Cardiac muscle cell (in vitro differentiated cells and primary cell): Measurements from ENCODE around the gene FOXD1. TPM values are rescaled to one million over a fixed set of nuclear protein-coding genes. Genes with fewer than 3 reads are reported as not detected.
"Not testable (repeated sequence)": the region's sequence is repeated elsewhere in the genome, so short reads cannot be mapped to it uniquely, and the experiment has no call there.

Experiments
- DNase-seq, 2 donors: peaks; one replicate each; pipeline versions ENCODE4 v3.0.0 to v3.0.0-alpha.2; 2010 to 2017; ENCODE audit warnings: low read depth in 1 of 2, low spot score in 1 of 2
- H3K27ac ChIP-seq: fragments of 200-600 bp; sonication (generic); 2 replicates; pipeline ENCODE4 v1.5.1; 2016
- H3K27me3 ChIP-seq: fragments of 200-600 bp; sonication (generic); 2 replicates; pipeline ENCODE4 v1.6.0; 2016; ENCODE audit warnings: control low read depth
- H3K36me3 ChIP-seq: fragments of 200-600 bp; sonication (generic); 2 replicates; pipeline ENCODE4 v1.5.1; 2016; ENCODE audit warnings: control low read depth
- H3K4me1 ChIP-seq: fragments of 200-600 bp; sonication (generic); 2 replicates; pipeline ENCODE4 v1.8.1; 2017; ENCODE audit warnings: low read depth, mild to moderate bottlenecking, mixed run types
- H3K4me3 ChIP-seq: fragments of 200-600 bp; sonication (generic); 2 replicates; pipeline ENCODE4 v1.5.1; 2016; ENCODE audit warnings: mild to moderate bottlenecking
- H3K9me3 ChIP-seq: fragments of 200-600 bp; sonication (generic); 2 replicates; pipeline ENCODE4 v1.5.1; 2017; ENCODE audit warnings: low read depth, mild to moderate bottlenecking, control low read depth
- polyA plus RNA-seq: library from polyadenylated mRNA; unstranded; fragments of >200 nt; fragmentation: Nextera tagmentation; extraction: Ambion mirVana; gene quantifications from 2 replicates; pipeline ENCODE4 v1.2.1, GENCODE V29; 2016
- total RNA-seq: library from RNA; depleted of rRNA; stranded (reverse); fragments of >200 nt; gene quantifications from 2 replicates; pipeline ENCODE4 v1.2.3, GENCODE V29; 2016
- TF ChIP-seq, protein P1 (sequence below): IDR thresholded peaks from 2 replicates; pipeline ENCODE4 v1.5.1; 2012; ENCODE audit warnings: low read depth, mild to moderate bottlenecking, low read length

Gene FOXD1
- total and polyA plus RNA-seq, 2 experiments from 2014 or later: 0.28 TPM; not detected in 1

DNA sequence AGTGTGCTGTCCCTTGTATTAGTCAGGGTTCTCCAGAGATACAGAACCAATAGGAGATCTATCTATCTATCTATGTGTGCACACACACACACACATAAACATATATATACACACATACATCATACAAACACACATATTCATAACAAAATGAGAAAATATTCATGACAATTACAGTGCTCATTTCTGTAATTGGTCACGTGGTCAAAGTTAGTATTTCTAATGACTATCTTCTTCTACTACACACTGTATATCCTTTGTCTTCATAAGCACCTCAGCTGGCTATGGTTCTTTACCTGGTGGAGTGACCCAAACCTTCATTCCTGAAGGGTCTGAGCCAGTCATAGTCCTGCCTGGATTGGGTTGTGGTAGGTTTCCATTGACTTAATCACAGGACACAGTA is 31.9 kb upstream of the FOXD1 start:
- no peak for DNase-seq
- H3K36me3 ChIP-seq: no peaks in the 10 kb centered on the region
- no peaks in the 10 kb centered on the region for H3K9me3 ChIP-seq
- TF ChIP-seq, protein P1, sequence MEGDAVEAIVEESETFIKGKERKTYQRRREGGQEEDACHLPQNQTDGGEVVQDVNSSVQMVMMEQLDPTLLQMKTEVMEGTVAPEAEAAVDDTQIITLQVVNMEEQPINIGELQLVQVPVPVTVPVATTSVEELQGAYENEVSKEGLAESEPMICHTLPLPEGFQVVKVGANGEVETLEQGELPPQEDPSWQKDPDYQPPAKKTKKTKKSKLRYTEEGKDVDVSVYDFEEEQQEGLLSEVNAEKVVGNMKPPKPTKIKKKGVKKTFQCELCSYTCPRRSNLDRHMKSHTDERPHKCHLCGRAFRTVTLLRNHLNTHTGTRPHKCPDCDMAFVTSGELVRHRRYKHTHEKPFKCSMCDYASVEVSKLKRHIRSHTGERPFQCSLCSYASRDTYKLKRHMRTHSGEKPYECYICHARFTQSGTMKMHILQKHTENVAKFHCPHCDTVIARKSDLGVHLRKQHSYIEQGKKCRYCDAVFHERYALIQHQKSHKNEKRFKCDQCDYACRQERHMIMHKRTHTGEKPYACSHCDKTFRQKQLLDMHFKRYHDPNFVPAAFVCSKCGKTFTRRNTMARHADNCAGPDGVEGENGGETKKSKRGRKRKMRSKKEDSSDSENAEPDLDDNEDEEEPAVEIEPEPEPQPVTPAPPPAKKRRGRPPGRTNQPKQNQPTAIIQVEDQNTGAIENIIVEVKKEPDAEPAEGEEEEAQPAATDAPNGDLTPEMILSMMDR: no peak
- H3K4me3 ChIP-seq: no peak overlapping the region
- no peaks in the 10 kb centered on the region for H3K4me1 ChIP-seq
- H3K27me3 ChIP-seq: no peaks in the 10 kb centered on the region
- no peak overlapping the region for H3K27ac ChIP-seq

DNA sequence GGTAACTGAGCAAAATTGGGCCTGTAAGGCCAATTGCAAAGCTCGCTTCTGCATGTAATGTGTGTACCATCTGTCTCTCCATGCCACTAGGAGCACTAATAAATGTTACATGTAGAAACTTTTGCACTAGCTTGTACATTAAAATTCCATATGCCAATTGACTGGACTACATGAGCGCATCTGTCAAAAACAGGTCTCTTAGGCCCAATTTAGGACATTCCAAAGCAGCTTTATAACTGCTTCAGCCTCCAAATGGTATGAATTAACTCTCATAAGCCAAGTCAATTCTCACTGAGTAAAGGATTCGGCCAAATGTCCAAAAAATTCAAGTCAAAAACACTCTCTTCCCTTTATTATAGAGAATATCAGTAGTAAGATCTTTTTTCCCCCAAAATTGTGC is 23.5 kb upstream of the FOXD1 start:
- H3K27me3 ChIP-seq: no peaks in the 10 kb centered on the region
- H3K27ac ChIP-seq: no peak overlapping the region
- no peaks in the 10 kb centered on the region for H3K4me1 ChIP-seq
- H3K4me3 ChIP-seq: no peak overlapping the region
- DNase-seq: no peak
- no peaks in the 10 kb centered on the region for H3K9me3 ChIP-seq
- TF ChIP-seq, protein P1: no peak
- no peaks in the 10 kb centered on the region for H3K36me3 ChIP-seq

DNA sequence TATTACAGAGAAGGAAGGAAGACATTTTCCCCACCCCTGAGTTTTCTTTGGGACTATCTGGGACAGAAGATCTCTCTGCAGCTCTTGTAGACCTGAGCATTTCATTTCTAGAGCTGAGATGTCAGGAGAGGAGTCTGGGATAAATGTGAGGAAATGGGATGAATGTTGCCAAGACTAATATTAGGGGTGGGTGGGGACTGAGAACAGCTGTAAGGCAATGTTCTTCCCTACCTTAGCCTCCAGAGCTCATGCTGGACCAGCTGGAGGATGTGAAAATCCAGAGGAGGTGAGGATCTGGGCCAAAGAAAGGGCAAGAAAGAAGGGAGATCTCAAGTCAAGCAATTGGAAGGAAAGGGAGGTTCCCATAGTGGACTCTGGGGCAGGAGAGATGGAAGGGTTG is 23.1 kb upstream of the FOXD1 start:
- Histone ChIP-seq H3K27ac (no peak overlapping the region), H3K4me1 (no peaks in the 10 kb centered on the region)

DNA sequence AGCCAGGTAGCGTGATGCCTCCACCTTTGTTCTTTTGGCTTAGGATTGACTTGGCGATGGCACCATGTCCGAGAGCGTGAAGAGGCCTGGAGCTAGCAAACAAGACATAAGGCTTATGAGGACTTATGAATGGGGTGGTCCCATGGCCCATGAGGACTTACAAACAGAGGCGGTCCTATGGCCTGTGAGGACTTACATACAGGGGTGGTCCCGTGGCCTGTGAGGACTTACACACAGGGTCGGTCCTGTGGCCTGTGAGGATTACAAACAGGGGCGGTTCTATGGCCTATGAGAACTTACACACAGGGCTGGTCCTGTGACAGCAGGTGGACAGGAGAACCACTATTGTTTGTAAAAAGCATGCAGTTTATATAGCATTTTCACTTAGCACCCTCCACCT is 21.3 kb upstream of the FOXD1 start:
- Histone ChIP-seq H3K9me3 (no peaks in the 10 kb centered on the region), H3K36me3 (no peaks in the 10 kb centered on the region), H3K27me3 (no peaks in the 10 kb centered on the region), H3K4me1 (no peaks in the 10 kb centered on the region), H3K27ac (no peak overlapping the region), H3K4me3 (no peak overlapping the region)
- TF ChIP-seq, protein P1: no peak
- DNase-seq: no peak

More for the DNA sequence above, 23.1 kb upstream of the FOXD1 start:
- DNase-seq: no peak
- TF ChIP-seq, protein P1: no peak
- H3K9me3 ChIP-seq: no peaks in the 10 kb centered on the region
- H3K27me3 ChIP-seq: no peaks in the 10 kb centered on the region
- no peaks in the 10 kb centered on the region for H3K36me3 ChIP-seq
- H3K4me3 ChIP-seq: no peak overlapping the region

DNA sequence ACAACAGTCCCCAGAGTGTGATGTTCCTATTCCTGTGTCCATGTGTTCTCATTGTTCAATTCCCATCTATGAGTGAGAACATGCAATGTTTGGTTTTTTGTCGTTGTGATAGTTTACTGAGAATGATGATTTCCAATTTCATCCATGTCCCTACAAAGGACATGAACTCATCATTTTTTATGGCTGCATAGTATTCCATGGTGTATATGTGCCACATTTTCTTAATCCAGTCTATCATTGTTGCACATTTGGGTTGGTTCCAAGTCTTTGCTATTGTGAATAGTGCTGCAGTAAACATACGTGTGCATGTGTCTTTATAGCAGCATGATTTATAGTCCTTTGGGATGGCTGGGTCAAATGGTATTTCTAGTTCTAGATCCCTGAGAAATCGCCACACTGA is 20.1 kb upstream of the FOXD1 start:
- not testable (repeated sequence) for H3K27me3 ChIP-seq, H3K36me3 ChIP-seq, DNase-seq, H3K4me3 ChIP-seq, H3K27ac ChIP-seq, H3K9me3 ChIP-seq, H3K4me1 ChIP-seq

DNA sequence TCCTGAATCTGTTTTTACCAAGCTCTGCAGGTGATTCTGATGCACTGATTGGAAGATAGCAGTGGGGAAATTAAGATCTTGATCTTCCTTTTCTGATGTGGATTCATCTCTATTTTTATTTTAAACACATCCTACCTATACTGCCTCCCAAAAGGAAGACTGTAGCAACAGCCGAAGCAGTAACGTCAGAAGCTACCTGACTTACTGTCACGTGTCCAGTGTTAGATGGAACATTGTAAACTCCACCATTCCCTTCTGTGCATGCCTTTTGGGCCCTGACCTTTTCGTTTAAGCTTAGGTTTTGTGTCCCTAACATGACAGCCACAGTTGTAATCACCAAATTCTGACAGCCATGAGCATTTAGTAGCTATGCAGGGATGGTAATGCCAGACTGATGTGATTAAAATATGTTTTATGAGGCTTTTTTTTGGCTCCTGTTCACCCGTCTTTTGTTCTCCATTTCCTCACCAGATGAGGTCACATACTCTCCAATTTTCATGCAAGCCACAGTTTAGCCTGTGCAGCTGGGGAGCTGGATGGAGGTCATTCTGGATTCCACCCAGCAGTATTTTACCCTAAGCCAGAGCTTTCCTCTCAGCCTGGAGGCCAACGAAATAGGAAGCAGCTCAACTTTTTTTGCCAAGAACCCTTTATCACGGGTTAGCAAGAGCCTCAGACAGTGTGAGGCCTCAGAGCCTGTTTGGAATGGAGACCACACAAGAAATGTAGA is 15.6 kb upstream of the FOXD1 start:
- Histone ChIP-seq H3K4me3 (no peak overlapping the region), H3K4me1 (no peaks in the 10 kb centered on the region), H3K9me3 (no peaks in the 10 kb centered on the region), H3K36me3 (no peaks in the 10 kb centered on the region), H3K27me3 (no peaks in the 10 kb centered on the region), H3K27ac (no peak overlapping the region)
- DNase-seq: peak in 1 of 2 donors; percentile 54
- TF ChIP-seq, protein P1: no peak
